Lung (tissue), 12 donors: ENCODE data around the gene HLF. TPM values are rescaled to one million over a fixed set of nuclear protein-coding genes. Genes with fewer than 3 reads are reported as not detected.
A peak's percentile ranks its signal among the peaks of the same experiment; 100 is the strongest.

Experiments
- ATAC-seq: fragments of 200-7000 bp; cut with Tn5 transposase; one replicate; pipeline ENCODE4 v1.9.1; 2020; ENCODE audit warnings: moderate number of reproducible peaks; ENCODE audit not compliant: insufficient read depth, low FRiP score
- DNase-seq, 3 donors: peaks; one replicate each; pipeline ENCODE4 v3.0.0-alpha.2; 2013 to 2017
- H3K27ac ChIP-seq, 2 donors: one replicate each; pipeline ENCODE4 v1.5.1; 2013; ENCODE audit warnings: mild to moderate bottlenecking in 2 of 2, moderate library complexity in 2 of 2, control low read depth in 1 of 2, inconsistent platforms in 1 of 2, low read depth in 1 of 2, low read length in 1 of 2
- H3K27me3 ChIP-seq, 3 donors: one replicate each; pipeline ENCODE4 v1.5.1; 2013; ENCODE audit warnings: low read length in 2 of 3; ENCODE audit not compliant: control insufficient read depth in 3 of 3, insufficient read depth in 3 of 3
- H3K36me3 ChIP-seq, 4 donors: one replicate each; pipeline ENCODE4 v1.5.1; 2013; ENCODE audit warnings: low read length in 4 of 4, mild to moderate bottlenecking in 1 of 4, moderate library complexity in 1 of 4; ENCODE audit not compliant: control insufficient read depth in 4 of 4, insufficient read depth in 4 of 4
- H3K4me1 ChIP-seq, 5 donors: one replicate each; pipeline ENCODE4 v1.5.1; 2013; ENCODE audit warnings: low read length in 5 of 5, mild to moderate bottlenecking in 2 of 5, moderate library complexity in 1 of 5; ENCODE audit not compliant: control insufficient read depth in 5 of 5, insufficient read depth in 5 of 5
- H3K4me3 ChIP-seq: one replicate; pipeline ENCODE4 v1.5.1; 2013; ENCODE audit warnings: mild to moderate bottlenecking, control low read depth, moderate library complexity
- H3K9ac ChIP-seq, 2 donors: one replicate each; pipeline ENCODE4 v1.5.1; 2013; ENCODE audit warnings: low read length in 2 of 2, control low read depth in 1 of 2; ENCODE audit not compliant: insufficient read depth in 1 of 2
- H3K9me3 ChIP-seq, 4 donors: one replicate each; pipeline ENCODE4 v1.5.1; 2013; ENCODE audit warnings: low read length in 3 of 4, mild to moderate bottlenecking in 1 of 4, moderate library complexity in 1 of 4; ENCODE audit not compliant: control insufficient read depth in 4 of 4, insufficient read depth in 3 of 4
- CTCF ChIP-seq: IDR thresholded peaks from 2 replicates; pipeline ENCODE4 v1.5.1; 2012; ENCODE audit warnings: mild to moderate bottlenecking; ENCODE audit errors: control extremely low read depth, extremely low read depth
- WGBS, 2 donors: extraction: QIAGEN DNeasy Blood & Tissue Kit; methylation state at CpG; one replicate each; pipeline ENCODE4 v1.1.7; 2013; 5-methylcytosine and 5-hydroxymethylcytosine counted together
- polyA plus RNA-seq, 2 donors: library from polyadenylated mRNA; stranded (reverse); fragments of 200-250 nt; gene quantifications; one replicate each; pipeline ENCODE4 v1.2.1, GENCODE V29; 2013
- total RNA-seq, 2 donors: library from RNA; depleted of rRNA in 1 of 2; stranded (reverse); fragments of >200 nt in 1 of 2; gene quantifications; one replicate each; pipeline ENCODE4 v1.2.1, GENCODE V29; 2014 to 2021
- donor health status: control.
- donor health status: control.
- donor health status: Bipolar disorder and iron deficiency.
- donor health status: healthy.
- donor health status: DM: yes; HTN: yes; CAD: no.

HLF gene
- total and polyA plus RNA-seq, 4 donors = 3.2 to 21.3 (median 7.9) TPM

GRCh38 chr17:55321427-55322060 is 56.8 kb downstream of the HLF start:
- H3K27me3 ChIP-seq = no peaks in the 10 kb centered on the region
- no peaks in the 10 kb centered on the region for H3K9me3 ChIP-seq
- DNase-seq (peak; percentile 54 to 92 (median 87)), ATAC-seq (no peak)
- no peak overlapping the region for H3K4me3 ChIP-seq
- no peak for TF ChIP-seq CTCF
- peaks cover 0 to 59% (median 0%) of the 10 kb centered on the region in 5 donors for H3K4me1 ChIP-seq
- H3K36me3 ChIP-seq = peaks cover 0 to 5% (median 0%) of the 10 kb centered on the region in 4 donors
- H3K9ac ChIP-seq = peak overlapping the region in 1 of 2 donors; percentile 81
- 71 to 82% methylated on average over 6 of the region's 6 CpGs for WGBS, 2 donors
- H3K27ac ChIP-seq = no peak overlapping the region

GRCh38 chr17:55322453-55322985 is 57.8 kb downstream of the HLF start:
- no peak for TF ChIP-seq CTCF
- Histone ChIP-seq H3K9ac (no peak overlapping the region), H3K4me1 (peaks cover 0 to 67% (median 0%) of the 10 kb centered on the region in 5 donors), H3K36me3 (peaks cover 0 to 5% (median 0%) of the 10 kb centered on the region in 4 donors), H3K4me3 (no peak overlapping the region), H3K27ac (no peak overlapping the region), H3K9me3 (no peaks in the 10 kb centered on the region), H3K27me3 (no peaks in the 10 kb centered on the region)
- 88 to 92% methylated on average over 11 of the region's 11 CpGs for WGBS, 2 donors
- ATAC-seq (no peak), DNase-seq (peak in 1 of 3 donors; percentile 50)

- Histone ChIP-seq H3K9ac (no peak overlapping the region), H3K4me1 (peaks cover 0 to 71% (median 0%) of the 10 kb centered on the region in 5 donors), H3K9me3 (peaks cover 0 to 1% (median 0%) of the 10 kb centered on the region in 4 donors), H3K27ac (no peak overlapping the region), H3K4me3 (no peak overlapping the region), H3K27me3 (no peaks in the 10 kb centered on the region), H3K36me3 (no peaks in the 10 kb centered on the region)
- DNase-seq (no peak), ATAC-seq (no peak)
- TF ChIP-seq CTCF = no peak
- WGBS, 2 donors = 96 to 97% methylated on average over 7 of the region's 7 CpGs
Observed at GRCh38 chr17:55323518-55324295, 58.9 kb downstream of the HLF start.
